ENCODE results near the gene HDGFL1.

Gene HDGFL1

DNA sequence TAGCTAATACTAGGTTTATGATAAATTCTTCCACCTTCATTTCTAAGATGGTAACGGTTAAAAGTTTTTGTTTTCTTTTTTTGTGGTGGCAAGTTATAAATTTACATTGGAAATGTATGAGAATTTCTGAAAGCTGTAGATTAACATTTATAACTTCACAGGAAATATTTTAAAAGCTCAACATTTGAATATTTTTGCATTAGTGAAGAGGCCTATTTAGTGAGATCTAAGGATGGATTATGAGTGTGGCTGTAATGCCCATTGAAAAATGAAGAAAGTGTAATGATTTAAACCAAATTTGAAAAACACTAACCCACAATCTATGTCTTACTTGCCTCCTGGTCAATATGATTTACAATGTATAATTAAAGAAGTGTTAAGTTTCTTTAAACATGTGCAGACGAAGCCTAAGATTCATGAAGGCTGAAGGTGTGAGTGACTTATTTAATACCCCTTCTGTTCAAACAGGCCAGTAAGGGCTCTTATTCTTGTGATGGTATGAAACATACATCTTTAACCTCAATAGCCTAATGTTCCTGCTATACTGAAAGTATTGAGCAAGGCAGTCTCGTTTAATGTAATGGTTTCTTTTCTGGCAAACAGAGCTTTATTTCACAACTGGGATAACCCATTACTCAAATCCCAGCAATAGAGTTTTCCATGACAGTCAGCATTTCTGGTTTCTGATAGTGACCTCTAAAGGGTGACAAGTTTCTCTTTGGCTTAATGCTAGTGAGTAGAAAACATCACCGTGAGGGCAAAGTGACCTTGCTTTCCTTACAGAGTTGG lies 13.2 kb downstream of the HDGFL1 start:
- Histone ChIP-seq H3K36me3 (ENCODE audit: insufficient read depth, low read length) (no peaks in the 10 kb centered on the region), H3K79me2 (ENCODE audit: insufficient read depth, low read length) (no peaks in the 10 kb centered on the region), H3K27ac (ENCODE audit: low read depth, low read length, poor library complexity, severe bottlenecking) (no peak overlapping the region), H3F3A (ENCODE audit: insufficient read depth, low read length) (no peaks in the 10 kb centered on the region), H3K4me2 (ENCODE audit: low read length) (no peak overlapping the region), H3K4me3 (ENCODE audit: low read depth, low read length, poor library complexity, severe bottlenecking) (no peak overlapping the region), H3K9me2 (ENCODE audit: low read depth, low read length) (no peaks in the 10 kb centered on the region), H3K27me3 (ENCODE audit: insufficient read depth, low read length) (no peaks in the 10 kb centered on the region), H3K4me1 (ENCODE audit: insufficient read depth, low read length, severe bottlenecking) (no peaks in the 10 kb centered on the region), H3K9me3 (ENCODE audit: low read length) (no peaks in the 10 kb centered on the region), H3K9ac (ENCODE audit: low read length) (no peak overlapping the region), H4K20me1 (ENCODE audit: insufficient read depth, low read length) (no peaks in the 10 kb centered on the region), H2AFZ (ENCODE audit: low read length) (no peak overlapping the region)
- no peak for TF ChIP-seq EZH2 (IDR thresholded peaks at IDR 0.05; ENCODE audit: borderline replicate concordance, low read length)
- TF ChIP-seq, protein P1, sequence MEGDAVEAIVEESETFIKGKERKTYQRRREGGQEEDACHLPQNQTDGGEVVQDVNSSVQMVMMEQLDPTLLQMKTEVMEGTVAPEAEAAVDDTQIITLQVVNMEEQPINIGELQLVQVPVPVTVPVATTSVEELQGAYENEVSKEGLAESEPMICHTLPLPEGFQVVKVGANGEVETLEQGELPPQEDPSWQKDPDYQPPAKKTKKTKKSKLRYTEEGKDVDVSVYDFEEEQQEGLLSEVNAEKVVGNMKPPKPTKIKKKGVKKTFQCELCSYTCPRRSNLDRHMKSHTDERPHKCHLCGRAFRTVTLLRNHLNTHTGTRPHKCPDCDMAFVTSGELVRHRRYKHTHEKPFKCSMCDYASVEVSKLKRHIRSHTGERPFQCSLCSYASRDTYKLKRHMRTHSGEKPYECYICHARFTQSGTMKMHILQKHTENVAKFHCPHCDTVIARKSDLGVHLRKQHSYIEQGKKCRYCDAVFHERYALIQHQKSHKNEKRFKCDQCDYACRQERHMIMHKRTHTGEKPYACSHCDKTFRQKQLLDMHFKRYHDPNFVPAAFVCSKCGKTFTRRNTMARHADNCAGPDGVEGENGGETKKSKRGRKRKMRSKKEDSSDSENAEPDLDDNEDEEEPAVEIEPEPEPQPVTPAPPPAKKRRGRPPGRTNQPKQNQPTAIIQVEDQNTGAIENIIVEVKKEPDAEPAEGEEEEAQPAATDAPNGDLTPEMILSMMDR (IDR thresholded peaks at IDR 0.05; ENCODE audit: low read length): no peak

DNA sequence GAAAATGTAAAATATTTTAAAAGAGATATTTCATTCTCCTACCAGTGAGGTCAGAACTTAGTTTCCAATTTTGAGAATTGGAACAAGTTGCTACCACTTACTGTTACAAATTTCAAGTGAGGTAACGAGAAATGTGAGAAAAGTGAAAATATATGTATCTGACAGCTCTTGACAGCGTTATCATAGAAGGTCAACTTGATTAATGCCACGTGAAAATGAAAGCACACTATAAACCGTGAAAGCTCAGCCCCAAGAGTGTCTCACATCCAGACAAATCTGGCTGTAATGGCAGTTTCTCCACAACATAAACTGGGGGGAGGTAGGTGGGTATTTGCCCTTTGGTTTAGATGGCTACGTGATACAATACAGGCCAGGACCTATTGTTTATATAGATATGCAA lies 13.9 kb downstream of the HDGFL1 start:
- H3F3A ChIP-seq (ENCODE audit: insufficient read depth, low read length): no peaks in the 10 kb centered on the region
- no peak overlapping the region for H3K4me2 ChIP-seq (ENCODE audit: low read length)
- no peaks in the 10 kb centered on the region for H3K79me2 ChIP-seq (ENCODE audit: insufficient read depth, low read length)
- no peaks in the 10 kb centered on the region for H4K20me1 ChIP-seq (ENCODE audit: insufficient read depth, low read length)
- H3K27ac ChIP-seq (ENCODE audit: low read depth, low read length, poor library complexity, severe bottlenecking): no peak overlapping the region
- no peak overlapping the region for H3K9ac ChIP-seq (ENCODE audit: low read length)
- no peaks in the 10 kb centered on the region for H3K27me3 ChIP-seq (ENCODE audit: insufficient read depth, low read length)
- no peaks in the 10 kb centered on the region for H3K9me2 ChIP-seq (ENCODE audit: low read depth, low read length)
- no peaks in the 10 kb centered on the region for H3K36me3 ChIP-seq (ENCODE audit: insufficient read depth, low read length)
- no peaks in the 10 kb centered on the region for H3K9me3 ChIP-seq (ENCODE audit: low read length)
- no peak overlapping the region for H2AFZ ChIP-seq (ENCODE audit: low read length)
- TF ChIP-seq, protein P1 (IDR thresholded peaks at IDR 0.05; ENCODE audit: low read length): no peak
- no peak for TF ChIP-seq EZH2 (IDR thresholded peaks at IDR 0.05; ENCODE audit: borderline replicate concordance, low read length)
- no peak overlapping the region for H3K4me3 ChIP-seq (ENCODE audit: low read depth, low read length, poor library complexity, severe bottlenecking)
- H3K4me1 ChIP-seq (ENCODE audit: insufficient read depth, low read length, severe bottlenecking): no peaks in the 10 kb centered on the region

DNA sequence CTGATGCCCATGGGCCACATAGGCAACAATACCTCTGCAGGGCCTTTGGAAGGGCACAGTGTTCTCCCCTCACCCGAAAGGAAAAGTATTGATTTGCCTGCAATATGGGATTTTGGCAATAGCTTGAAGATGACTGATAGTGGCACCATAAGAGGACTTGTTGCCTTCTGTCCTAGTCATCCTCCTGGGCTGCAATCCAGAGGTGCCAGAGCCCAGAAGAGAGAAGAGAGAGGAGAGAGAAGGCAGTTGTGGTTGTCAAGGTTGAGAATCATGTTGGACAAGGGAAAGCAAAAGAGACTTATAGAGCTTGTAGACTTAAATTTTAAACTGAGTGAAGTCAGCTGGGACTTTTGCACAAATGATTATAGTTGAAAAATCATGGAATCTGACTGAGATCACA lies 14.6 kb downstream of the HDGFL1 start:
- no peak overlapping the region for H3K27ac ChIP-seq (ENCODE audit: low read depth, low read length, poor library complexity, severe bottlenecking)
- no peaks in the 10 kb centered on the region for H3K4me1 ChIP-seq (ENCODE audit: insufficient read depth, low read length, severe bottlenecking)
- H3K9ac ChIP-seq (ENCODE audit: low read length): no peak overlapping the region
- no peak overlapping the region for H3K4me2 ChIP-seq (ENCODE audit: low read length)
- H4K20me1 ChIP-seq (ENCODE audit: insufficient read depth, low read length): no peaks in the 10 kb centered on the region
- no peak for TF ChIP-seq EZH2 (IDR thresholded peaks at IDR 0.05; ENCODE audit: borderline replicate concordance, low read length)
- TF ChIP-seq, protein P1 (IDR thresholded peaks at IDR 0.05; ENCODE audit: low read length): no peak
- no peaks in the 10 kb centered on the region for H3K9me3 ChIP-seq (ENCODE audit: low read length)
- no peak overlapping the region for H3K4me3 ChIP-seq (ENCODE audit: low read depth, low read length, poor library complexity, severe bottlenecking)
- H3K79me2 ChIP-seq (ENCODE audit: insufficient read depth, low read length): no peaks in the 10 kb centered on the region
- H3F3A ChIP-seq (ENCODE audit: insufficient read depth, low read length): no peaks in the 10 kb centered on the region
- no peaks in the 10 kb centered on the region for H3K9me2 ChIP-seq (ENCODE audit: low read depth, low read length)
- no peak overlapping the region for H2AFZ ChIP-seq (ENCODE audit: low read length)
- no peaks in the 10 kb centered on the region for H3K27me3 ChIP-seq (ENCODE audit: insufficient read depth, low read length)
- H3K36me3 ChIP-seq (ENCODE audit: insufficient read depth, low read length): no peaks in the 10 kb centered on the region

Measured in OCI-LY1 (cell line).